Activated effector memory CD4-positive, alpha-beta T cell treated with Interleukin-2 at 50 U/mL for 16 hours (primary cell): ENCODE measurements around the gene LIMK2.
A peak's percentile ranks its signal among the peaks of the same experiment; 100 is the strongest.
"Not testable (repeated sequence)": the region's sequence is repeated elsewhere in the genome, so short reads cannot be mapped to it uniquely, and the experiment has no call there.

Source experiments
- DNase-seq: peaks from one replicate; pipeline ENCODE4 v3.0.0-alpha.2; 2020

LIMK2 gene

DNA sequence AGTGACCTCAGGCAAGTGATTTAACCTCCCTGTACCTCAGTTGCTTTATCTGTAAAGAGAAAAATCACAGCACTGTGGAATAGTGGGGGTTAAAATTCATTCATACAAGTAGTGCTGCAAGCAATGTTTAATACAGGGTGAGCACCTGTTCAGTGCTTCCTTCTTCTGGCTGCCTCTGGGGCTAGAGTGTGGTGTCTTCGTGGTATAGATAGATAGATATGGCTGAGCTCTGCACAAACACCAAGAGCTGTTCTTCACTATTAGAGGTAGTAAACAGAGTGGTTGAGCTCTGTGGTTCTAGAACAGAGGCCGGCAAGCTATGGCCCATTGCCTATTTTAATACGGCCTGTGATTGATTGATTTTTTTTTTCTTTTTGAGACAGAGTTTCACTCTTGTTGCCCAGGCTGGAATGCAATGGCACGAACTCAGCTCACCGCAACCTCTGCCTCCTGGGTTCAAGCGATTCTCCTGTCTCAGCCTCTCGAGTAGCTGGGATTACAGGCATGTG lies 32.9 kb downstream of the LIMK2 start:
- DNase-seq: no peak

DNA sequence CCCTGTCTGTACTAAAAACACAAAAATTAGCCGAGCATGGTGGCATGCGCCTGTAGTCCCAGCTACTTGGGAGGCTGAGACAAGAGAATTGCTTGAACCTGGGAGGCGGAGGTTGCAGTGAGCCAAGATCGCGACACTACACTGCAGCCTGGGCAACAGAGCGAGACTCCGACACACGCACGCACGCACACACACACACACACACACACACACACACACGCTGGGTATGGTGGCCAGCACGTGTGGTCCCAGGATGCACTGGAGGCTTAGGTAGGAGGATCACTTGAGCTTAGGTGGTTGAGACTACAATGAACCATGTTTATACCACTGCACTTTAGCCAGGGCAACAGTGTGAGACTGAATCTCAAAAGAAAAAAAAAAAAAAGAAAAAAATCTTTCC lies 33.9 kb downstream of the LIMK2 start:
- DNase-seq: not testable (repeated sequence)

DNA sequence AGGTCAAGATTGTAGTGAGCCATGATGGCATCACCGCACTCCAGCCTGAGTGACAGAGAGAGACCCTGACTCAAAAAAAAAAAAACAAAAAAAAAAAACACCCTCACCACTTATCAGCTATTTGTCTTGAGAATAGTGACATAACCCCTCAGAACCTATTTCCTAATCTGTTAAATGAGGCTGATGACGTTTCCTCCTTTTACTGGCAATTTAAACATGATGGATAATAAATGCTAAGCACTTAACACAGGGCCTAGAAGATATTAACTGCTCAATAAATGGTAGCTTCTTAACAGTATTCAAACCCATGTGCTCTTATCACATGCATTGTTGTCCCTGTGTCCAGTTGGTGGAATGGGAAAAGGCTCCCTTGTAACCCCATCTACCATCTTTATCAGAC lies 34.6 kb downstream of the LIMK2 start:
- DNase-seq: no peak

DNA sequence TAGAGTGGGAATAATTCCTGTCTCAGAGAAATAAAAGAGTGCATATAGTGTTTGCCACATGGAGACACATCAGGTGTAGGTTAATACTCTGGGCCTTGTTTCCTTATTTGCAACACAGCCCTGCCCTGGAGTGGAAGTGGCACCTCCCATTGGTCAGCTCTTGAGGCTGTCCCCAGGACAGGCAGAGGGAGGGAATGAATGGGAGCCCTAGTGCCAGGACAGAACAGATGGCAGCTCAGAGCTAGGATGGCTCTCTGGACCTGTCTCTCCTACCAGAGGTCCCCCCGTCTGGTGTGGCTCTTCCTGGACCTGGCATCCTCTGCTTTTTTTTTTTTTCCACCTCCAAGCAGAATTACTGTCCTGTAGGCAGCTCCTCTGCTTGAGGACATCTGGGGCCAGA lies 35.6 kb downstream of the LIMK2 start:
- no peak for DNase-seq

DNA sequence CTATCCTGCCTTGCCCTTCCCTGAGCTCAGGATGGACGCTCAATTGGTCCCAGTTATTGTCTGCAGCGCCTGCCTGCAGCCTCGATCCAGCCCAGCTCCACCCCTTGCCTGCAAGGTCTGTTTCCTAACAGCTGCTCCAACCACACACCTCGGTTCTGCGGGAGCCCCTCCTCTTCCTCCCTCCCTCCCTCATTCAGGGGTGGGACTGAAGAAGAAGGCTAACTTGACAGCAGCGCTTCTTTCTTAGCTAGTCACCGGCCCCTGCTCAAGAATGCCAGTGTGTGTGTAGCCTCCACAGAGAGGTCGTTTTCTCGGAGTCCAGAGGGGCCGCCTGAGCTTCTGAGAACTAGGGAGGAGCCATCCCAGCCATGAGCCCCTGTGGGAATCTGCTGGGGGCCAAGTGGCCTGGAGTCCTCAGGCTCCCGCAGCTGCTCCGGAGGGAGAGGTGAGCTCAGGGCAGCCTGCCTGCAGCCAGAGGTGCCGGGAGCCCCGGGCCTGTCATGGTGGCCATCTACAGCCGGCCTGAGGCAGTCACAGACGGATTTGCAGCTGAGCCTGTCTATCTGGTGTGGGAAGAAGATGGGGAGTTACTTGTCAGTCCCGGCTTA lies 36.1 kb downstream of the LIMK2 start:
- DNase-seq: peak; percentile 62

DNA sequence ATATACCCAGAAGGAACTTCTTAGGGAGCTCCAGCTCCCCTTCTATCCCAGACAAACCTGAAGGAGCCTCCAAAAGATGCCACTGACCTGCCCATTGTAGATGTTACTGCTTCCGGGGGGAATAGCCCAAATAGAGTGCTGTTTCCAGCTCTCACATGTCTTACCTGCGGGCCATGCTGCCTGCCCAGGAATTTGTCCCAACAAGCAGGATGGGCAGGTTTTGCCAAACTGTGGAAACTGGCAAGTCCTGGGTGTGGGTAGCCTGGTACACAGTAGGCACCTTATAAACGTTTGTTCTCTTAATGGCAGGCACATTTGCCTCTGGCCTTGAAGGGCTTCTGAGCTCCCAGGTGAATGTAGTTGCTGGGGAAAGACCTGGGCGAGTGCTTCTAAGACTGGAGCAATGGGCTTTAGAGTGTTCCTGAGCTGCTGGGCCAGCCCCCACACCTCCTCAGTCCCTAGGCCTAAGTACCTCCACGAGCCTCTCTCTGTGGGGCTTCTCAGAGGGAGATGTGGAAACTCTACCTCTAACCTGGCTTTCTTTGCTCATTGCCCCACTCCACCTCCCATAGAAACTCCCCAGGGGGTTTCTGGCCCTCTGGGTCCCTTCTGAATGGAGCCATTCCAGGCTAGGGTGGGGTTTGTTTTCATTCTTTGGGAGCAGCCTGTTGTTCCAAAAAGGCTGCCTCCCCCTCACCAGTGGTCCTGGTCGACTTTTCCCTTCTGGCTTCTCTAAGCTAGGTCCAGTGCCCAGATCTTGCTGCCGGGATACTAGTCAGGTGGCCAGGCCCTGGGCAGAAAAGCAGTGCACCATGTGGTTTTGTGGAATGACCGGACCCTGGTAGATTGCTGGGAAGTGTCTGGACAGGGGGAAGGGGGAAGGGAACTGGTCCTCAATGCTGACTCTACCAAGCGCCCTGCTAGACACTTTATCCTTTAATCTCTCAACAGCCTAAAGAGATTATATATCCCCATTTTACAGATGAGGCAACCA lies 37.2 kb downstream of the LIMK2 start:
- DNase-seq: no peak

DNA sequence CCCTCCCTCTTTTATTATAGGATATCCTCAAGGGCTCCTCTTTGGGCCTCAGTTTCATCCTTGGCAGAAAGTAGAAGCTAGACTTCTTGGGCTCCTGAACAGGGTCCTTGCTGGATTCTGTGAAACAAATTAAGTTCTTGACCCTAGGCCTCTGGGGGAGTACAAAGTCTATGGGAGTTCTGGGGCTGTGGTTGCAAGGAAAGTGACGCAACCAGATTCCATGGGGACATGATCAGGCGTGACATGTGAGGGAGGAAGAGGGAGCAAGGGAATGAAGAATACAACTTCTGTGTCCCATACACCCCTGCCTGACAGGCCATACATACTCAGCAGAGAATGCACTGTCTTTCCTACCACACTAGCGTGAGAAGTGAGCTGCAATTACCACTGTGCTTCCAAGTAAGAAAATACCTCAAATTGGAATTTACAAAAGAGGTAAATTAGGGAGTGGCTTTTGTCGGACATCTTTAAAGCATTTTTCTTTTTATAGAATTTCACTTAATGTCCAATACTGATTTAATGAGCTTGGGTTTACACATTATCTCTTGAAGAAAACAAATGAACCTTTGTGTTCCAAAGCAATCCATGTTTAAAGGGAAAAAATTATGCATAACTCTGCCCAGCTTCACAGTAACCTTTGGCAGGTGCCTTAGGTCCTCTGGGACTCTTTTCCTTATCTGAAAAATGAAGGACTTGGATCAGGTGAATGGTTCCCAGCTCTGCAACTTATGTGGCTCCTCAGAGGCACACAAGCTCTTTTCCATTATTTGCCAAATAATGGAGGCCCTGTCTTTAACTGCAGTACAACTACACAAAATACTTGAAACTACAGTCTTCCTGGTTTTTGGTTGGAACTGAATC lies 38.9 kb downstream of the LIMK2 start:
- DNase-seq: no peak

DNA sequence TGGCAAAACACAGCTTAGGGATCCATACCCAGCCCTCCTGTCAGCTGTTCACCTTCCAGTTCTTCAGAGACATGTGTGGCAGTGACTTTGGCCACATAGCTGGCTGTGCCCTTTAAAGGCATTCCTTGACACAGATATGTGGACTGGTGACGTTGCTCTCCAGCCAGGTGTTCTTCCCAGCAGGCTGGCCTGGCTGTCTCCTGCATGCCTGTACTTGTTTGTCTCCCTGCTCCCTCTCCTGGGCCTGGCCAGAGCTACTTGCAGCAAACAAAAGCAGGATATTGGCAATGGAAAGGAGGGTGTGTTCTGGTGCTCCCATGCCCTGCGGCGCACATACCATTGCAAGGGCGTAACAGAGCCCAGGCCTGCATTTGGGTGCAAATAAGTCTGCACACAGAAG lies 41.9 kb downstream of the LIMK2 start:
- no peak for DNase-seq

DNA sequence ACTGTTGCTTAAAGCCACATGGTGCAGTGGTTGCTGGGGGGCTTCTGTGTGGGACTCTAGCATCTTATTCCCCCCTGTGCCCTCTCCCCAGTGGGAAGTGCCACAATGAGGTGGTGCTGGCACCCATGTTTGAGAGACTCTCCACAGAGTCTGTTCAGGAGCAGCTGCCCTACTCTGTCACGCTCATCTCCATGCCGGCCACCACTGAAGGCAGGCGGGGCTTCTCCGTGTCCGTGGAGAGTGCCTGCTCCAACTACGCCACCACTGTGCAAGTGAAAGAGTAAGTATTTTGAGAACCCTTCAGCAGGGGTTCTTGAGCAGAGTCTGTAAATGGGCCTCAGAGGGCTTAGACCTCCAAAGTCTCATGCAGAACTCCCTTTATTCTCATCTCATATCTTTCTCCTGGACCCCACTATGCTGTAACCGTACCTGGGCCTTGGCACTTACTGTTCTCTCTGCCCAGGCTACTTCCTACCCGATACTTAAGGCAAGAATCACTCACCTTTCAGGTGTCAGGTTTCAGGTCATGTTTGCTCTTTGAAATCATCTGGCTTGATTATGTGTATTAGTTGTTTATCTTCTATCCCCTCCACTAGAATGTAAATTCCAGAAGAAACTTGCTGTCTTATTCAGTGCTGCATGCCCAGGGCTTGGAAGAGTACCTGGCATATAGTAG lies 47.8 kb downstream of the LIMK2 start:
- DNase-seq: no peak

DNA sequence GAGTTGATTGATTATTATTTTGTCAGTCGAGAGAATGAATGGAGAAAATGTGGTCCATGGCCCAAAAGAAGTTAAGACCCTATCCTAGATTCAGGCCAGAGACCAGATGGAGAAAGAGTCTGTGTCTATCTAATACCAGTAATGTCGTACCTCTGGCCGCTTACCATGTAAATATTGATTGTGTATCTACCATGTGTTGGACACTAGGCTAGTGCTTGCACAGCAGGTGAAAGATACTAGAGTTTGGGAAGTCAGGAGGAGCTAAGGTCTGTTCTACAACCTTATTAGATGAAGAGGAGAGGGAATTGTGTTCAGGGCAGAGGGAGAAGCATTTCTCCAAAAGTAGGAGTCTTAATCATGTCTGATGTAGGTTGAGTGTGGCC lies 48.4 kb downstream of the LIMK2 start:
- DNase-seq: no peak

DNA sequence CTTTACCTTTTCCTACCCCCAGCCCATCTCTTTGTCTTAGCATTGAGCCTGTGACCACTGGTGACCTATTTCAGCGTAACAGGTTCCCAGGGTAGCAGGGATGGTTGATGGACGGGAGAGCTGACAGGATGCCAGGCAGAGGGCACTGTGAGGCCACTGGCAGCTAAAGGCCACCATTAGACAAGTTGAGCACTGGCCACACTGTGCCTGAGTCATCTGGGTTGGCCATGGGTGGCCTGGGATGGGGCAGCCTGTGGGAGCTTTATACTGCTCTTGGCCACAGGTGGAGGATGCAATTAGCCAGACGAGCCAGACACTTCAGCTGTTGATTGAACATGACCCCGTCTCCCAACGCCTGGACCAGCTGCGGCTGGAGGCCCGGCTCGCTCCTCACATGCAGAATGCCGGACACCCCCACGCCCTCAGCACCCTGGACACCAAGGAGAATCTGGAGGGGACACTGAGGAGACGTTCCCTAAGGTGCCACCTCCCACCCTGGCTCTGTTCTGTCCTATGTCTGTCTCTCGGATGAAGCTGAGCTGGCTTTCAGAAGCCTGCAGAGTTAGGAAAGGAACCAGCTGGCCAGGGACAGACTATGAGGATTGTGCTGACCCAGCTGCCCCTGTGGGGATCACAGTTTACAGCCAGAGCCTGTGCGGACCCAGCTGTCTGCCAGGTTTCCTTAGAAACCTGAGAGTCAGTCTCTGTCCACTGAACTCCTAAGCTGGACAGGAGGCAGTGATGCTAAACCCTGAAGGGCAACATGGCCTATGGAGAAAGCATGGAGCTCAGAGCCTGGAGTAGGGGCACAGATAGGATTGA lies 50.4 kb downstream of the LIMK2 start:
- no peak for DNase-seq

DNA sequence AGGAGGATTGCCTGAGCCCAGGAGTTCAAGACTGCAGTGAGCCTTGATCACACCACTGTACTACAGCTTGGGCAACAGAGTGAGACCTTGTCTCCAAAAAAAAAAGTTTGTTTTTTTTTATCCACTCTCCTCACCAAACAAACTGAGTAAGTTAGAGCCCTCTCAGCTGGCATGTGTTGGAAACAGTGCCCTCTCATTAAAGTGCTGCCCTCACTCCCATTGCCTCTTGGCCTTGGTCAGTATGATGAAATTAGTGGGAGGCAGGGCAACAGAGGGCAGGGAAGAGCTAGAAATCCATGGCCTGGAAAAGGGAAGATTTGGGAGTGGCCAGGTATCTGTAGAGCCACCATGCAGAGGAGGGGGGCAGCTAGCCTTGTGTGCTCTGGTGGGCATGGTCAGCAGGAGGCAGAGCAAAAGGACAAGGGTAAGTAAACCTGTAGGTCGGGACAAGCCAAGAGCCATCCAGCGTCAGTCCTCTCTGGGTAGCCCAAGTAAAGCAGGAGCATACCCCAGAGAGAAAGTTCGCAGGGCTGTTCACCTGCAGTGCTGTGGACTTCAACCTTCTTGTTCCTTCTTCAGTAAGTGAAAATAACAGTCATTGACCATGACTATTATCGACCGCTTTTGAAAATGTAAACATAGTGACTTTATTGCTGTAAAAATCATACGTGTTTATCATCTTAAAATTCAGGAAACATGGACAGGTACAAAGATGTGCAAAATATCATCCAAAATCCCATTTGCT lies 52.0 kb downstream of the LIMK2 start:
- DNase-seq: no peak

DNA sequence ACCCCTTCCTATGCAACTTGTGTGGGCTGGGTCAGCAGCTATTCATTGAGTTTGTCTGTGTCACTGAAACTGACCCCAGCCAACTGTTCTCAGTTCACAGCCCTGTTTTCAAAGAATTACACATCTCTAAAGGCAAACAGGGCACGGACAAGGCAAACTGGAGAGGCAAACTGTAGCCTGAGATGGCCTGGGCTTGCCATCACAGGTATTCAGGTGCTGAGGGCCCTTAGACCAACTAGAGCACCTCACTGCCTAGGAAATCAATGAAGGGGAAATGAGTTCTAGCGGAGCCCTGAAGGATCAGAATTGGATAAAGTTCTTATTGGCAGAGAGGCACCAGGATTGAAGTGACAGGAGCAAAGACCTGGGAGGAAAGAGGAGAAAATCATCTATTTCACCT lies 56.2 kb downstream of the LIMK2 start:
- no peak for DNase-seq

DNA sequence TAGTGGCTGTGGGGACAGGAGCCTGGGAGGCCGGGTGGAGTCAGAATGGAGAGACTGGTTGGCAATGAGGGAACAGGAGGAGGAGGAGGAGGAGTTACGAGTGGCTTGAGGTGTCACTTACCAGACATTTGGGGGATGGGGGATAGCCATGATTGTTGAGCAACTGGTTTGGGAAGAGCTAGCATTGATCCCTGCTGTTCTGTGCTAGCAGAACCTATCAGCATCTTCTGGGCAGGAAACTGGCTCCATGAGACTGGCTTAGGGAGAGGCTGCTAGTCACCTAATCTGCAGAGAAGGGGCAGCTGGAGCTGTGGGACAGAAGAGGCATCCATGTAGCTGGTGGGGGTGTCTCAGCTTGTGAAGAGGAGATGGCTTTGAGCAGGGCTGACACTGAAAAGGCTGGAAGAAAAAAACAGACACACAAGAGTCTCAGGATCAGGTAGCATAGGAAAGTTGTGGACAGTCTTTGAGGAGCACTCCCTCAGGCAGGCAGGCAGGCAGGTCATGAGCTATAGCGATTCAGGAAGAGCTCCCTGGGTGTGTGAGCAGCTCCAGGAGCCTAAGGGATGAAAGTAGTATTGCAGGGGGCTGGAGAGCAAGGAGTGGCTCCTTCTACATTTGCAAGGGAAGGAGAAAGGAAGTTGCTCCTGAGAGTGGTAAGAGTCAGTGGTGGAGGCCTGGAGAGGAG lies 57.9 kb downstream of the LIMK2 start:
- DNase-seq: no peak

DNA sequence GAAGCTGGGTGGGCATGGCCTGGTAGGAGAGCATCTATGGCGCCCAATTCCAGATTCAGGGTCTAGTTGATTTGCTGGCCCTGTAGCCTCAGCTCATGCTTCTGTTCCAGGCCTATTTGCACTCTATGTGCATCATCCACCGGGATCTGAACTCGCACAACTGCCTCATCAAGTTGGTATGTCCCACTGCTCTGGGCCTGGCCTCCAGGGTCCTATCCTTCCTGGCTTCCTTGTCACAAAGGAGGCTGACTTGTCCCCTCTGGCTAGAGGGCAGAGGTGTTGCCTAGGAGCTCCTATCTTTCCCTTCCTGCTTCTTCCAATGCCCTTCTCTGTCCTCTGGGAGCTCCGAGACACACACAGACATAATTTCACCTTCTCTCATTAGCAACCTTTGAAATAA lies 58.9 kb downstream of the LIMK2 start:
- no peak for DNase-seq

DNA sequence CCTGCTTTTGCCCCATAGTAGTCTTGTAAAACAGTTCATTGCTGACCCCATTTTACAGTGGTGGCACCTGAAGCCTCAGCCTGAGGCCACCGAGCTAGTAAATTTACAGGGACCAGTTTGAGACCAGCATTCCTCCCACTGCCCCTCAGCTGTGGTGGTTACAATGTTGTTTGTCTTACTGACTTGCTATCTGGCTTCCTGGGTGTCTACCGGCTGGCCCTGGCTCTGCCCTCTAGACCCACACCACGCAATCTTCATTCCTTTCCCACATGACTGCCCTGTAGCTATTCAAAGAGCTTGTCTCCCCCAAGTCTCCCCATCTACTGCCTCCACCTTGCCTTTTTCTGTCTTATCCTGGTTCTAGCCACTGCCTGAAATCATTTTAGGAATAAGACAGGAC lies 59.4 kb downstream of the LIMK2 start:
- no peak for DNase-seq

DNA sequence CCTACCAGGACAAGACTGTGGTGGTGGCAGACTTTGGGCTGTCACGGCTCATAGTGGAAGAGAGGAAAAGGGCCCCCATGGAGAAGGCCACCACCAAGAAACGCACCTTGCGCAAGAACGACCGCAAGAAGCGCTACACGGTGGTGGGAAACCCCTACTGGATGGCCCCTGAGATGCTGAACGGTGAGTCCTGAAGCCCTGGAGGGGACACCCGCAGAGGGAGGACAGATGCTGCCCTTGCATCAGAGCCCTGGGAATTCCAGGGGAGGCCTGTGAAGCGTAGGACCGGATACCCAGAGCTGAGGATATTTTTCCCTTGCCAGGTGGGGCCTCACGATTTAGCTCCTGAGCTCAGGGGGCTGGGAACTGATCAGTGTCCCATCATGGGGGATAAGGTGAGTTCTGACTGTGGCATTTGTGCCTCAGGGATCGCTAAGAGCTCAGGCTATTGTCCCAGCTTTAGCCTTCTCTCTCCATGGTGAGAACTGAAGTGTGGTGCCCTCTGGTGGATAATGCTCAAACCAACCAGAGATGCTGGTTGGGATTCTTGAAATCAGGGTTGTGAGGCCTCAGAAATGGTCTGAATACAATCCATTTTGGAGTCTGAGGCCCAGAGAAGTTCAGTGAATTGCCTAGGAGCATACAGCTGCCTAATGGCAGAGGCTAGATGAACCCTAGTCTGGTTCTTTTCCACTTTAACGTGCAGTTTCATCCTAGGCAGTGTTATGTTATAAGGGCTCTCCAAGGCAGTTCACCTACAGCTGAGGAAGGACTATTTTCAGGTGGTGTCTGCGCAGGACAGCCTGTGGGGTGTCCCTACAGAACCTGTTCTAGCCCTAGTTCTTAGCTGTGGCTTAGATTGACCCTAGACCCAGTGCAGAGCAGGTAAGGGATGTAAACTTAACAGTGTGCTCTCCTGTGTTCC lies 60.7 kb downstream of the LIMK2 start:
- DNase-seq: no peak

DNA sequence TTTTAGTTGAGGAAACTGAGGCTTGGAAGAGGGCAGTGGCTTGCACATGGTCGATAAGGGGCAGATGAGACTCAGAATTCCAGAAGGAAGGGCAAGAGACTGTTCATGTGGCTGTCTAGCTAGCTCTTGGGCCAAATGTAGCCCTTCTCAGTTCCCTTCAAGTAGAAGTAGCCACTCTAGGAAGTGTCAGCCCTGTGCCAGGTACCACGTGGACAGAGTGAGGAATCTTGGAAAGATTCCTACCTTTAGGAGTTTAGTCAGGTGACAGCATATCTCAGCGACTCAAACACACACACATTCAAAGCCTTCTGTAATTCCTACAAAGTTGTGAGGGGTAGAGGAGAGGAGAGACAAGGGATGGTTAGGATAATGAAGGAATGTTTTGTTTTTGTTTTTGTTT lies 61.9 kb downstream of the LIMK2 start:
- DNase-seq: no peak

DNA sequence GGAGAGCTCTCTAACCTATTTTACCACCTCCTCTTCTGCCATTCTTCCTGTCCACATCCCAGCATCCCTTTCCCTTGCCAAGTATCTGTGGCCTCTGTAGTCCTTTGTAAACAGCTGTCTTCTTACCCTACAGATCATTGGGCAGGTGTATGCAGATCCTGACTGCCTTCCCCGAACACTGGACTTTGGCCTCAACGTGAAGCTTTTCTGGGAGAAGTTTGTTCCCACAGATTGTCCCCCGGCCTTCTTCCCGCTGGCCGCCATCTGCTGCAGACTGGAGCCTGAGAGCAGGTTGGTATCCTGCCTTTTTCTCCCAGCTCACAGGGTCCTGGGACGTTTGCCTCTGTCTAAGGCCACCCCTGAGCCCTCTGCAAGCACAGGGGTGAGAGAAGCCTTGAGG lies 62.9 kb downstream of the LIMK2 start:
- no peak for DNase-seq
